ENCODE data around the gene KLHDC9.

DNA sequence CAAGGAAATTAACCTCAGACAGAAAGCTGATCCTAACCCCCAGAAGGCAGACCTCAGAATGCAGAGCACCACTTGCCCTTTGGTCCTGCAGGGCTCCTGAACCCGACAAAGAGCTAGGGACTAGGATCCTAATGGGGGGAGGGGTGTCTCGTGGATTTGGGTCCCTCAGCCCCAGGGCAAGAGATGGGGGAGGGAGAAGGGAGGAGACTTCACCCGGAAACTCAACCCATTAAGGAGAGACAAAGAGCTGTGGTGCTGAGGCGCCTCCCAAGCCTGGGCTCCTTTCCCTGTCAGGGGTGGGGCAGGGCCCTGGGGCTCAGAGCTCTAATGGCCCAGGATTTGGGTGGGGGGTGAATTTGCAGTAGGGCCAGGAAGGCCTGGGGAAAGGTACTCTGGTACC lies 11.7 kb upstream of the KLHDC9 start:
- TF ChIP-seq FOXA1 (IDR thresholded peaks at IDR 0.05) = no peak
- no peak for TF ChIP-seq TARDBP (IDR thresholded peaks at IDR 0.05)
- TF ChIP-seq SP1 (IDR thresholded peaks at IDR 0.05) = no peak
- no peak for TF ChIP-seq FOXK2 (IDR thresholded peaks at IDR 0.05)
- TF ChIP-seq ELF4 (IDR thresholded peaks at IDR 0.05) = no peak
- TF ChIP-seq, protein P1, sequence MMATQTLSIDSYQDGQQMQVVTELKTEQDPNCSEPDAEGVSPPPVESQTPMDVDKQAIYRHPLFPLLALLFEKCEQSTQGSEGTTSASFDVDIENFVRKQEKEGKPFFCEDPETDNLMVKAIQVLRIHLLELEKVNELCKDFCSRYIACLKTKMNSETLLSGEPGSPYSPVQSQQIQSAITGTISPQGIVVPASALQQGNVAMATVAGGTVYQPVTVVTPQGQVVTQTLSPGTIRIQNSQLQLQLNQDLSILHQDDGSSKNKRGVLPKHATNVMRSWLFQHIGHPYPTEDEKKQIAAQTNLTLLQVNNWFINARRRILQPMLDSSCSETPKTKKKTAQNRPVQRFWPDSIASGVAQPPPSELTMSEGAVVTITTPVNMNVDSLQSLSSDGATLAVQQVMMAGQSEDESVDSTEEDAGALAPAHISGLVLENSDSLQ (IDR thresholded peaks at IDR 0.05) = no peak
- TF ChIP-seq BHLHE40 (IDR thresholded peaks at IDR 0.05; ENCODE audit: borderline replicate concordance) = no peak
- TF ChIP-seq SUZ12 (IDR thresholded peaks at IDR 0.05) = no peak

Measured in HEK293T (cell line).